GM21447 (cell line): ENCODE measurements around the gene CCRL2.
"Not testable (repeated sequence)": the region's sequence is repeated elsewhere in the genome, so short reads cannot be mapped to it uniquely, and the experiment has no call there.

ENCODE experiments used
- ATAC-seq: cut with Tn5 transposase; IDR thresholded peaks from one replicate; pipeline ENCODE4 v1.9.1; 2021; ENCODE audit not compliant: unreplicated experiment

CCRL2 gene

GRCh38 chr3:46378426-46378942, 28.6 kb upstream of the CCRL2 start:
- no peak for ATAC-seq

- ATAC-seq = no peak
These were observed 26.4 kb upstream of the CCRL2 start for GRCh38 chr3:46380471-46381221.

- ATAC-seq = no peak
These were observed 25.4 kb upstream of the CCRL2 start for GRCh38 chr3:46381625-46382024.

GRCh38 chr3:46383211-46383950, 23.7 kb upstream of the CCRL2 start:
- ATAC-seq = no peak

DNA sequence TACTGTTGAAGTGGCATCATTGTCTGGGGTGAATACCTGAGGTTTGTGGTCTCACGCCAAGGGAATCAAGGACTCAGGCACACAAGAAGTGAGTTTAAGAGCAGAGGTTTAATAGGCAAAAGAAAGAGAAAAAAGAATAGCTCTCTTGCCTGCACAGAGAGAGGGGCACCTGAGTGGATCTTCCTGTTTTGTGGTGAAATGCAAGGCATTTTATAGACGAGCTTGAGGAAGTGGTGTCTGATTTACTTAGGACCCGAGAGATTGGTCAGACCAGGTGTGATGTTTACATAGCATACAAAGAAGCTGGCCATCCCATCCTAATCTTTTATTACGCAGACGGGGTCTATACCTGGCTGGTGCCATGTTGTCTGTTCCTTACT, 23.1 kb upstream of the CCRL2 start:
- no peak for ATAC-seq

GRCh38 chr3:46386205-46386604, 20.9 kb upstream of the CCRL2 start:
- ATAC-seq = no peak

DNA sequence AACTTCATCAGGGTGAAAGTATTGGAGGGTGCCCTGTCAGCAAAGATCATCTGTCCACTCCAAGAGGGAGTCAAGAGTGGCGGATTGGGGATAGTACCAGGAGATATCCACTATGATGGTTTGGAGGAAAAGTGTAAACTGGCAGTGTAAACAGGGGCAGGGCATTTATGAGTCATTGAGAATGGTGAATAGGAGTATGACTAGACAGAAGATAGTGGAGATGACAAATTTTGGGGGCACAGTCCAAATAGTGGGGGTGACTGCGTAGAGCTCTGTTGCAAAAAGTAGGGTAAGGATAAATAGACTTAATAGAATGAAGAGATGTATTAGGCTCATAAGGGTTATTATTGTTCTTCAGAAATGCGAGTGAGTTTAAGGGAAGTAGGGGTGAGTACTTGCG, 18.2 kb upstream of the CCRL2 start:
- not testable (repeated sequence) for ATAC-seq

- no peak for ATAC-seq
These were observed 17.8 kb upstream of the CCRL2 start for GRCh38 chr3:46389306-46389705.

GRCh38 chr3:46391526-46391925, 15.5 kb upstream of the CCRL2 start:
- ATAC-seq = not testable (repeated sequence)

GRCh38 chr3:46393011-46393410, 14.0 kb upstream of the CCRL2 start:
- no peak for ATAC-seq

DNA sequence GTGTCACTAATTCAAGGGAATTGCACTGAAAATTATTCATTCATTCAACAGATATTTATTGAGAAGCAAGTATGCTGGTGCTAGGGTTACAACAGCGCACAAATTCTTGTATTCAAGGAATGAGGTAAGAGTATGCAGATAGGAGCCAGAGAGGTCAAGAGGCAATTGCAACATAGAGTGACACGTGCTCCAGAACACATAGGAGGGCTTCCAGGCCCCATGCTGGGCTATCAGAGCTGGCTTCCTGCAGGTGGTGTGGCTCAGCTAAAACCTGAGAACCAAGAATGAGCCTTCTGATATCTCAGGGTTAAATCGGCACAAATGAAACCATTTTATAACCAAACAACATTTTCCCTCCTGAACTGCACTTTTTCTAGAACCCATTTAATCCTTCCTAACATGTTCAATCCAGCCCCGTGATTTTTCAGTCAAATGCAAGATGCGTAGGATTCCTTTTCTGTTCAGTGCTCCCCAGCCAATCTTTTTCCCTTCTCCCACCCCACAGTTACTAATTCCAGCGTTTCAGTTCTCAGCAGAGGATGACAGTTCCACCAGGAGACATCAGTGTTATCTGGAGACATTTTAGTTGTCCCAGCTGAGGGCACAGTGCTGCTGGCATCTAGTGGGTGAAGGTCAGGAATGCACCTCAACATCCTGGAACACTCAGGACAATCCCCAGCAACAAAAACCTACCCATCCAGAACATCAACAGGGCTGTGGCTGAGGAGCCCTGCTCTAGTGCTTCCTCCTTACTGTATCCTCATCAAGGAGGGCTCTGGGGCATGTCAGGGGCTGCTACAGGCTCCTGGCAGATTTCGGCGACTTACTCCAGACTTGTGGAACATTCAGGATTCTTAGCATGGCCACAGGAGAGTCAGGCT, 13.3 kb upstream of the CCRL2 start:
- ATAC-seq = no peak

DNA sequence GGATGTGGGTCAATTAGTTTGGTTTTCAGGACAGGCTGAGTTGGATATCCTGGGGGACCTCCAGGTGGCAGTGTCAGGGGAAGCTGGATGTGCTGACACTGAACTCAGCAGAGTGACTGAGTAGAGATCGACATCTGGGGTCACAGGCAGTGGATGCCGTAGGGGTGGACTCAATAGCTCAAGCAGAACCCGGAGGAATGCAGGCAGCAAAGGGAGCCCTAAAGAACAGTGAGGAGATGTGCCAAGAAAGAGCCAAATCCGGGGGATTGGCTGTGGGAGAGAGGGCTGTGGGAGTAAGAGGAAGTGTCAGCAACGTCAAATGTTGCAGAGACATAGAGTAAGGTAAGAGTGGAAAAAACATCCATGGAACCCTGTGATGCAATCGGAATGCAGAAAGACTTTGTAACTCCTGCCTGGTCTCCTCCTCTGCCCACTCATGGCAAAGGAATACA, 11.8 kb upstream of the CCRL2 start:
- ATAC-seq = no peak

- no peak for ATAC-seq
These were observed 11.1 kb upstream of the CCRL2 start for GRCh38 chr3:46395766-46396530.

- ATAC-seq = no peak
These were observed 9.9 kb upstream of the CCRL2 start for GRCh38 chr3:46397111-46397510.

DNA sequence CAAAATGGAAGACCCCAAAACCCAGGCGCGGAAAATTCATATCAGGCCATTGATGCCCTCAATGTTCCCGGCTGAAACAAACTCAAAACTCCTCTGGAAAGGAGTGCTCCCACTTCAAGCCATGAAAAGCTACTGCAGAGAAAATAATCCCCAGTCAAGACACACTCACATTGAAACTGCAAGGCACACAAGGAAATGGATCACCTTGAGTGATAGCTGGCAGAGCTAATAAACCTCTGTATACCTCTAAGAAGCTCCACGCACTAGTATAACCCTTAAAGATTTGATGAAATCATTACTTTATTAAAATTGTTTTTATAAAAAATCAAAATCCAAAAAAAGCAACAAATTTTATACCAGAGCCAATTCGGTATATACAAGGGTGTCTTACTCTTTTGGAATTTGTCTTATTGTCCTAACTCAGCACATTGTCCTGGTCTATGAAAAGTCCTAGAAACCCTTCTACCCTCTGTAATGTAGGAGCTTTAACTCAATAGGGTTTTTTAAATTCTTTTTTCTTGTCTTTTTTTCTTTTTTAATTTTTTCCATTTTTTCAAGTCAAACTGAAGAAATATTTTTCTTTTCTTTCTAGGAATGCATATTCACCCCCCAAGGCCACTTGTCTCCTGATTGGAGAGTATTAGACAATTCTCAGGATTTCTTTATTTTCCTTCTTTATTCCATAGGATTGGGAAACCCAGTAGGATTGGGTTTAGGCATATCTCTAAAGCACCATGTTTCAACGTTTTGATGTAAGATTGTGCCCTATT, 8.7 kb upstream of the CCRL2 start:
- no peak for ATAC-seq

GRCh38 chr3:46399098-46399497, 8.0 kb upstream of the CCRL2 start:
- no peak for ATAC-seq

GRCh38 chr3:46399557-46399956, 7.5 kb upstream of the CCRL2 start:
- ATAC-seq = no peak

- ATAC-seq = no peak
These were observed 6.9 kb upstream of the CCRL2 start for GRCh38 chr3:46400000-46400734.

DNA sequence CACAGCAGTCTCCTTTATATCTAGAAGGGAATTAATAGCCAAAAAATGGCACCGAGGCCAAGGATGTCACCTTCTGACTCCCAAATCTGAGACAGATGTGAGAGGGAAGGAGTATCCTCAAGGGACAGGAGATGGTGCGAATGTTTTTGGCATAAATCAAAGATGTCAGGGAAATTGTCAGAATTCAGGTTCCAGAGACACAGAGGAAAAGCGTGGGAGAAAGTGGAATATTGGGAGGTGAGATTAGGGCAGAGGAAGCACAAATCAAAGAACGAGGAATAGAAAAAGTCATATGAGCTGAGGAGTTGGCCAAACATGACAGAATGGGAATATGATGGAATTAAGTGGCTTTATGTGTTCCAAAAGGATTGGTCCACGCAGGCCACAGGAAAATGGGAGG, 6.2 kb upstream of the CCRL2 start:
- ATAC-seq = no peak
